Astrocyte (in vitro differentiated cells and primary cell): ENCODE data around the gene KAT2B.

Experiments
- EZH2 ChIP-seq: IDR thresholded peaks from 2 replicates; pipeline ENCODE4 v1.6.1; 2012; ENCODE audit warnings: mild to moderate bottlenecking, low read length, inconsistent platforms; ENCODE audit not compliant: insufficient read depth
- TF ChIP-seq, protein P1 (sequence below): IDR thresholded peaks from 2 replicates; pipeline ENCODE4 v1.5.1; 2011; ENCODE audit warnings: low read depth, mild to moderate bottlenecking, inconsistent platforms, low read length, moderate library complexity; ENCODE audit not compliant: insufficient read depth

DNA sequence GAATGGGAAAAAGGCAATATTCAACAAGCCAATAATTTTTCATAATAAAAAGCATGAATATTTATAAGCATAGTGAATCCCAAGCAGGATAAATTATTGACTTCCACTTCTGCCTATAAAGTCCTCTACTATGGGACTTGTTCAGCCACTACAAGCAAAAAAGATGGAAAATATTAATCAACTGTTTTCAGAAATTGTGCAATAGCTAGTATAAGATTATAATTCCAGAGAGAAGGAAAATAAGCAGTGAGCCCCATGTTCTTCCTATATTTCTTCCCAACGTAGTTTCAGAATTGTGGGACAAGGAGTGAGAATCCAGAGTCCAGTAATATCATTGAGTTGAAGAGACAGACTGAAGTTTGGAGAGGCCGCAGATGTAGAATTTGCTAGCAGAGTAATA, 121.5 kb downstream of the KAT2B start:
- TF ChIP-seq, protein P1, sequence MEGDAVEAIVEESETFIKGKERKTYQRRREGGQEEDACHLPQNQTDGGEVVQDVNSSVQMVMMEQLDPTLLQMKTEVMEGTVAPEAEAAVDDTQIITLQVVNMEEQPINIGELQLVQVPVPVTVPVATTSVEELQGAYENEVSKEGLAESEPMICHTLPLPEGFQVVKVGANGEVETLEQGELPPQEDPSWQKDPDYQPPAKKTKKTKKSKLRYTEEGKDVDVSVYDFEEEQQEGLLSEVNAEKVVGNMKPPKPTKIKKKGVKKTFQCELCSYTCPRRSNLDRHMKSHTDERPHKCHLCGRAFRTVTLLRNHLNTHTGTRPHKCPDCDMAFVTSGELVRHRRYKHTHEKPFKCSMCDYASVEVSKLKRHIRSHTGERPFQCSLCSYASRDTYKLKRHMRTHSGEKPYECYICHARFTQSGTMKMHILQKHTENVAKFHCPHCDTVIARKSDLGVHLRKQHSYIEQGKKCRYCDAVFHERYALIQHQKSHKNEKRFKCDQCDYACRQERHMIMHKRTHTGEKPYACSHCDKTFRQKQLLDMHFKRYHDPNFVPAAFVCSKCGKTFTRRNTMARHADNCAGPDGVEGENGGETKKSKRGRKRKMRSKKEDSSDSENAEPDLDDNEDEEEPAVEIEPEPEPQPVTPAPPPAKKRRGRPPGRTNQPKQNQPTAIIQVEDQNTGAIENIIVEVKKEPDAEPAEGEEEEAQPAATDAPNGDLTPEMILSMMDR: no peak
- TF ChIP-seq EZH2: no peak
